Sigmoid colon (tissue), 7 donors: ENCODE measurements around the gene LAMTOR2. TPM values are rescaled to one million over a fixed set of nuclear protein-coding genes. Genes with fewer than 3 reads are reported as not detected.
A peak's percentile ranks its signal among the peaks of the same experiment; 100 is the strongest.

Experiments
- DNase-seq: peaks from one replicate; pipeline ENCODE4 v3.0.0-alpha.2; 2019
- H3K27ac ChIP-seq, 4 donors: fragments of 200-600 bp; sonication (generic); one replicate each; pipeline ENCODE4 v1.5.1; 2016 to 2019; ENCODE audit warnings: mild to moderate bottlenecking in 1 of 4
- H3K27me3 ChIP-seq, 3 donors: fragments of 200-600 bp; sonication (generic); one replicate each; pipeline ENCODE4 v1.5.1; 2019; ENCODE audit warnings: mild to moderate bottlenecking in 1 of 3
- H3K36me3 ChIP-seq, 4 donors: fragments of 200-600 bp; sonication (generic); one replicate each; pipeline ENCODE4 v1.5.1; 2016 to 2019
- H3K4me1 ChIP-seq, 4 donors: fragments of 200-600 bp; sonication (generic); one replicate each; pipeline ENCODE4 v1.5.1; 2017 to 2019
- H3K4me3 ChIP-seq, 4 donors: fragments of 200-600 bp; sonication (generic); one replicate each; pipeline ENCODE4 v1.5.1; 2017 to 2019; ENCODE audit warnings: mild to moderate bottlenecking in 2 of 4, moderate library complexity in 1 of 4
- H3K9me3 ChIP-seq, 4 donors: fragments of 200-600 bp in 3 of 4; sonication (generic) in 3 of 4; one replicate each; pipeline versions ENCODE4 v1.5.1 to v1.6.1; 2013 to 2019
- CTCF ChIP-seq, 4 experiments: fragments of 450-650 bp in 3 of 4; fragments of 200-600 bp in 1 of 4; IDR thresholded peaks; one replicate each; pipeline ENCODE4 v1.5.1; 2016 to 2019; ENCODE audit warnings: antibody characterized with exemption in 4 of 4, mild to moderate bottlenecking in 3 of 4, moderate library complexity in 2 of 4
- EP300 ChIP-seq, 4 donors: sonication (generic); formaldehyde crosslinking; IDR thresholded peaks; one replicate each; pipeline ENCODE4 v1.6.1; 2017; ENCODE audit warnings: antibody characterized with exemption in 4 of 4
- POLR2A ChIP-seq, 2 donors: fragments of 450-650 bp; IDR thresholded peaks; one replicate each; pipeline ENCODE4 v1.6.1; 2016; ENCODE audit warnings: antibody characterized with exemption in 2 of 2, mild to moderate bottlenecking in 2 of 2, moderate library complexity in 2 of 2
- POLR2AphosphoS5 ChIP-seq, 4 donors: sonication (generic); formaldehyde crosslinking; IDR thresholded peaks; one replicate each; pipeline ENCODE4 v1.6.1; 2017; ENCODE audit warnings: antibody characterized with exemption in 4 of 4
- WGBS, 2 donors: extraction: QIAGEN DNeasy Blood & Tissue Kit; methylation state at CpG; one replicate each; pipeline ENCODE4 v1.1.7; 2013; 5-methylcytosine and 5-hydroxymethylcytosine counted together
- intact Hi-C: fragments of 100-400 bp; cut with DNase I; formaldehyde crosslinking; loops from one replicate; pipeline ENCODE4 v1.15.1; 2023
- polyA plus RNA-seq, 3 donors: library from polyadenylated mRNA; stranded (reverse); fragments of 200-250 nt; gene quantifications; one replicate each; pipeline ENCODE4 v1.2.3, GENCODE V29; 2013
- total RNA-seq, 4 donors: library from RNA; depleted of rRNA; stranded (reverse); fragments of >200 nt; gene quantifications; one replicate each; pipeline ENCODE4 v1.1.0, GENCODE V29; 2016
- donor health status: healthy with polysubstance abuse.
- donor health status: Bipolar disorder and iron deficiency.
- donor health status: healthy.

LAMTOR2 gene
- total and polyA plus RNA-seq, 7 donors: 55.4 to 245 (median 86.4) TPM

GRCh38 chr1:156083800-156084790 lies 29.5 kb downstream of the LAMTOR2 start:
- peaks cover 0 to 38% (median 25%) of the 10 kb centered on the region in 4 donors for H3K4me1 ChIP-seq
- H3K4me3 ChIP-seq: no peak overlapping the region

GRCh38 chr1:156086256-156086662 lies 31.7 kb downstream of the LAMTOR2 start:
- WGBS, 2 donors: 58 to 71% methylated on average over 1 of the region's 1 CpG
- no peak overlapping the region for H3K4me3 ChIP-seq
- peaks cover 0 to 38% (median 24%) of the 10 kb centered on the region in 4 donors for H3K4me1 ChIP-seq
- TF ChIP-seq EP300 (IDR thresholded peaks at IDR 0.05): no peak
- no peak for TF ChIP-seq POLR2A (IDR thresholded peaks at IDR 0.05)
- no peak for TF ChIP-seq CTCF (IDR thresholded peaks at IDR 0.05)
- no peak for TF ChIP-seq POLR2AphosphoS5 (IDR thresholded peaks at IDR 0.05)
- no peaks in the 10 kb centered on the region for H3K27me3 ChIP-seq
- H3K36me3 ChIP-seq: no peaks in the 10 kb centered on the region
- no peak for DNase-seq
- intact Hi-C loops: no loop called here
- no peaks in the 10 kb centered on the region for H3K9me3 ChIP-seq
- H3K27ac ChIP-seq: no peak overlapping the region

More at GRCh38 chr1:156083800-156084790, 29.5 kb downstream of the LAMTOR2 start:
- TF ChIP-seq POLR2A (IDR thresholded peaks at IDR 0.05): no peak
- TF ChIP-seq CTCF (IDR thresholded peaks at IDR 0.05): no peak
- TF ChIP-seq EP300 (IDR thresholded peaks at IDR 0.05): no peak
- TF ChIP-seq POLR2AphosphoS5 (IDR thresholded peaks at IDR 0.05): no peak
- 62 to 69% methylated on average over 7 of the region's 7 CpGs for WGBS, 2 donors
- intact Hi-C loops: loop anchor here (2.0 kb wide), 1 partner anchor 29 kb away; the partner anchor contains the start of gene LAMTOR2
- Histone ChIP-seq H3K27me3 (no peaks in the 10 kb centered on the region), H3K9me3 (no peaks in the 10 kb centered on the region), H3K36me3 (no peaks in the 10 kb centered on the region), H3K27ac (no peak overlapping the region)
- DNase-seq: no peak

- intact Hi-C loops: loop anchor here (1.0 kb wide), 1 partner anchor 136 kb away; no protein-coding TSS in a partner anchor
- no peaks in the 10 kb centered on the region for H3K9me3 ChIP-seq
- no peaks in the 10 kb centered on the region for H3K36me3 ChIP-seq
- WGBS, 2 donors: 65 to 79% methylated on average over 6 of the region's 6 CpGs
- no peaks in the 10 kb centered on the region for H3K27me3 ChIP-seq
- peaks cover 0 to 14% (median 5%) of the 10 kb centered on the region in 4 donors for H3K4me1 ChIP-seq
- H3K4me3 ChIP-seq: no peak overlapping the region
- DNase-seq: no peak
- no peak overlapping the region for H3K27ac ChIP-seq
- TF ChIP-seq CTCF (IDR thresholded peaks at IDR 0.05): no peak
- TF ChIP-seq EP300 (IDR thresholded peaks at IDR 0.05): no peak
- TF ChIP-seq POLR2AphosphoS5 (IDR thresholded peaks at IDR 0.05): no peak
- no peak for TF ChIP-seq POLR2A (IDR thresholded peaks at IDR 0.05)
These were observed 35.1 kb downstream of the LAMTOR2 start for GRCh38 chr1:156089704-156090103.

GRCh38 chr1:156090138-156090839 lies 35.7 kb downstream of the LAMTOR2 start:
- 33 to 36% methylated on average over 5 of the region's 5 CpGs for WGBS, 2 donors
- no peak for DNase-seq
- H3K27me3 ChIP-seq: no peaks in the 10 kb centered on the region
- no peak overlapping the region for H3K4me3 ChIP-seq
- peaks cover 0 to 14% (median 5%) of the 10 kb centered on the region in 4 donors for H3K4me1 ChIP-seq
- H3K36me3 ChIP-seq: no peaks in the 10 kb centered on the region
- no peaks in the 10 kb centered on the region for H3K9me3 ChIP-seq
- H3K27ac ChIP-seq: peak overlapping the region in 1 of 4 donors; percentile 9
- TF ChIP-seq EP300 (IDR thresholded peaks at IDR 0.05) (no peak), POLR2AphosphoS5 (IDR thresholded peaks at IDR 0.05) (no peak), CTCF (IDR thresholded peaks at IDR 0.05) (no peak), POLR2A (IDR thresholded peaks at IDR 0.05) (no peak)
- intact Hi-C loops: loop anchor here (1.0 kb wide), 1 partner anchor 135 kb away; no protein-coding TSS in a partner anchor
